ENCODE data around the gene PACS2. TPM values are rescaled to one million over a fixed set of nuclear protein-coding genes. Genes with fewer than 3 reads are reported as not detected.

PACS2 gene
- total and polyA plus RNA-seq, 2 of the 8 experiments (the other 6 are each of a cell fraction or from before 2014, with no cell fraction given), result 38.0 to 62.8 TPM

DNA sequence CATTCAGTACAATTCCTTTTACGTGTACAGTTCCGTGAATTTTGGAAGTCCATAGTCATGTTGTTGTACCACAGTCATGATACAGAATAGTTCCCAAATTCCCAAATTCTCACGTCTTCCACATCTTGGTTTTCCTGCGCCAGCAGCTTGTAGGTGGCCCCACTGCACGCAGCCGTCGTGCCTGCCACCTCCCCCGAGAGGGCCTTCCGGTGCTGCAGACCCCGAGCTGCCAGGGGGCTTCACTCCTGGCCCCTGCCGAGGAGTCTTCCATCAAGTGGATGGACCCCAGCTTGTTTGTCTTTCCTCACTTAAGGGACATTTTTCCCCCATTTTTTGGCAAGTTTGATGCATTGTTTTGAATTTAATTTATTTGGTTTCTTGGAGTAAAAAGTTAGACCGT is 121.9 kb downstream of the PACS2 start (continued):
- TF ChIP-seq SUZ12 (IDR thresholded peaks at IDR 0.05; ENCODE audit: low read length), result no peak

Data from H1 (cell line).